GM18498 (cell line): ENCODE results near the gene UNKL.

ENCODE experiments used
- ATAC-seq: cut with Tn5 transposase; IDR thresholded peaks from one replicate; pipeline ENCODE4 v1.9.1; 2021; ENCODE audit warnings: mild to moderate bottlenecking, moderate library complexity; ENCODE audit not compliant: unreplicated experiment

Gene UNKL

GRCh38 chr16:1378804-1379303 is 35.6 kb downstream of the UNKL start:
- peak; percentile 35 for ATAC-seq

GRCh38 chr16:1378087-1378803 is 36.3 kb downstream of the UNKL start:
- ATAC-seq: no peak

GRCh38 chr16:1377406-1378010 is 37.0 kb downstream of the UNKL start:
- no peak for ATAC-seq

GRCh38 chr16:1375741-1376410 is 38.6 kb downstream of the UNKL start:
- ATAC-seq: no peak

GRCh38 chr16:1375298-1375640 is 39.2 kb downstream of the UNKL start:
- no peak for ATAC-seq

GRCh38 chr16:1374418-1375297 is 39.8 kb downstream of the UNKL start:
- no peak for ATAC-seq

GRCh38 chr16:1372292-1372950 is 42.1 kb downstream of the UNKL start:
- no peak for ATAC-seq

- ATAC-seq: no peak
Observed at GRCh38 chr16:1371054-1371978, 43.2 kb downstream of the UNKL start.

- ATAC-seq: no peak
Observed at GRCh38 chr16:1367486-1368174, 46.9 kb downstream of the UNKL start.

- ATAC-seq: no peak
Observed at GRCh38 chr16:1366712-1367299, 47.7 kb downstream of the UNKL start.

- no peak for ATAC-seq
Observed at GRCh38 chr16:1366060-1366711, 48.3 kb downstream of the UNKL start.

- no peak for ATAC-seq
Observed at GRCh38 chr16:1364510-1364909, 50.0 kb downstream of the UNKL start.

GRCh38 chr16:1363501-1364041 is 50.9 kb downstream of the UNKL start:
- no peak for ATAC-seq

GRCh38 chr16:1362807-1363206 is 51.7 kb downstream of the UNKL start:
- no peak for ATAC-seq

- ATAC-seq: no peak
Observed at GRCh38 chr16:1361685-1362360, 52.7 kb downstream of the UNKL start.

GRCh38 chr16:1357906-1358566 is 56.5 kb downstream of the UNKL start:
- ATAC-seq: no peak
